Measurements from ENCODE around the gene RFNG. TPM values are rescaled to one million over a fixed set of nuclear protein-coding genes. Genes with fewer than 3 reads are reported as not detected.

RFNG gene
- polyA plus RNA-seq, 2 of the 4 experiments (the other 2 are of a cell fraction), result 8.4 to 25.7 TPM

- peak; percentile 12; the same call in 1 of the 2 replicates for TF ChIP-seq MYC (IDR thresholded peaks at IDR 0.05; ENCODE audit: borderline replicate concordance, low read length)
- peak; percentile 40; the same call in 1 of the 2 replicates for TF ChIP-seq REST (IDR thresholded peaks at IDR 0.05)
- TF ChIP-seq ZFP36 (IDR thresholded peaks at IDR 0.05; ENCODE audit: borderline replicate concordance, partially characterized antibody), result no peak
- TF ChIP-seq EHMT2 (IDR thresholded peaks at IDR 0.05; ENCODE audit: low read depth), result no peak
- TF ChIP-seq USF2 (IDR thresholded peaks at IDR 0.05), result peak; percentile 38; the same call in 1 of the 2 replicates
- no peak for TF ChIP-seq NPAS2 (CRISPR knock-in tag; IDR thresholded peaks at IDR 0.05; ENCODE audit: borderline replicate concordance)
- TF ChIP-seq HDAC2 (IDR thresholded peaks at IDR 0.05), result no peak
- 0 out of 2 replicates have a peak, but pooled peaks have one; percentile 54 for TF ChIP-seq E2F6 (IDR thresholded peaks at IDR 0.05; ENCODE audit: borderline replicate concordance, low read depth)
- TF ChIP-seq RNF2 (IDR thresholded peaks at IDR 0.05; ENCODE audit: borderline replicate concordance, low read depth), result no peak
- peak; percentile 18; the same call in 1 of the 2 replicates for TF ChIP-seq RFX5 (IDR thresholded peaks at IDR 0.05)
- no peak for TF ChIP-seq SREBF2 (IDR thresholded peaks at IDR 0.05)
- FAIRE-seq, result peak; percentile 88
- peak; percentile 67 to 89 for ATAC-seq
- POLR2A ChIA-PET, result interaction anchor here (0.6 to 3.9 kb wide), 12 partner anchors 10 to 142 kb away, joined by 3 to 38 read pairs (median 4); partner anchors contain the start of genes DCXR, FASN and MAFG
- H3K4me1 ChIP-seq, result peaks cover 39% of the 10 kb centered on the region
- 0% methylated on average over 9 of the region's 42 CpGs for WGBS (ENCODE audit: missing lambda C conversion rate)
- peak; percentile 99 to 100 for DNase-seq (ENCODE audit: low read depth in 1 of 2, low spot score in 1 of 2)
- peak within 1 kb of the TSS; percentile 80 to 92 for H3K27ac ChIP-seq
- H3K4me3 ChIP-seq, result peak within 1 kb of the TSS; percentile 77
- H3K9me3 ChIP-seq, result no peaks in the 10 kb centered on the region
- CTCF ChIA-PET, result interaction anchor here (0.7 to 33.2 kb wide), 15 partner anchors 10 to 154 kb away, joined by 3 to 794 read pairs (median 32); partner anchors contain the start of genes ASPSCR1, DCXR, MAFG and MYADML2
- peak within 1 kb of the TSS; percentile 93 for H3K4me2 ChIP-seq
These were observed 28.6 kb downstream of the RFNG start, which contains the start of gene LRRC45 for GRCh38 chr17:82022981-82023446. TSS of gene LRRC45 (plus strand) at chr17:82023305. CDS start at chr17:82023644, 339 bp downstream.

GRCh38 chr17:82022310-82022980 lies 29.2 kb downstream of the RFNG start, which contains the start of gene CENPX:
TSS of gene CENPX (minus strand) at chr17:82022878. CDS start at chr17:82022861, 17 bp downstream.
- ChIA-PET CTCF (interaction anchor here (0.9 to 33.2 kb wide), 20 partner anchors 7 to 160 kb away, joined by 3 to 794 read pairs (median 24); partner anchors contain the start of genes ASPSCR1, DCXR, MAFG and MYADML2), POLR2A (interaction anchor here (0.6 to 3.9 kb wide), 15 partner anchors 10 to 339 kb away, joined by 3 to 38 read pairs (median 3); partner anchors contain the start of genes ARL16, DCXR, FASN and HGS)
- DNase-seq (ENCODE audit: low read depth in 1 of 2, low spot score in 1 of 2), result no peak
- peak; percentile 49 to 81 for ATAC-seq
- H3K4me1 ChIP-seq, result peaks cover 41% of the 10 kb centered on the region
- peak within 1 kb of the TSS; percentile 93 for H3K4me2 ChIP-seq
- no peaks in the 10 kb centered on the region for H3K9me3 ChIP-seq
- 0 out of 2 replicates have a peak, but pooled peaks have one; percentile 38 for TF ChIP-seq HOXB5 (CRISPR knock-in tag; IDR thresholded peaks at IDR 0.05)
- TF ChIP-seq PHF8 (IDR thresholded peaks at IDR 0.05; ENCODE audit: borderline replicate concordance, low read depth), result peak; percentile 76
- TF ChIP-seq JUN (IDR thresholded peaks at IDR 0.05), result peak in 1 of 2 experiments; percentile 64; a peak in 2 of 5 replicates
- TF ChIP-seq RAD21 (conservative IDR thresholded peaks at IDR 0.05 in 1 of 2, IDR thresholded peaks at IDR 0.05 in 1 of 2), result no peak
- TF ChIP-seq MAX (IDR thresholded peaks at IDR 0.05), result peak; percentile 51; the same call in 1 of the 2 replicates
- peak; percentile 91 for TF ChIP-seq POLR2A (IDR thresholded peaks at IDR 0.05; ENCODE audit: low read length)
- TF ChIP-seq BHLHE40 (IDR thresholded peaks at IDR 0.05; ENCODE audit: low read depth, low read length), result no peak
- peak; percentile 86; the same call in 1 of the 2 replicates for TF ChIP-seq TFCP2L1 (CRISPR knock-in tag; IDR thresholded peaks at IDR 0.05)
- 0 out of 3 replicates have a peak, but pooled peaks have one; percentile 53 for TF ChIP-seq BCL3 (IDR thresholded peaks at IDR 0.05)
- 0 out of 2 replicates have a peak, but pooled peaks have one; percentile 62 for TF ChIP-seq RNF2 (IDR thresholded peaks at IDR 0.05; ENCODE audit: borderline replicate concordance, low read depth)
- 2% methylated on average over 37 of the region's 64 CpGs for WGBS (ENCODE audit: missing lambda C conversion rate)
- no peak for FAIRE-seq
- H3K4me3 ChIP-seq, result peak within 1 kb of the TSS; percentile 77
- H3K27ac ChIP-seq, result peak within 1 kb of the TSS; percentile 80 to 92

Data from A549 (cell line).